Motor neuron (in vitro differentiated cells): Measurements from ENCODE around the gene SMS. TPM values are rescaled to one million over a fixed set of nuclear protein-coding genes. Genes with fewer than 3 reads are reported as not detected.

Experiments used
- ATAC-seq, 8 experiments: fragments of 200-7000 bp; cut with Tn5 transposase; replicated peaks in 6 of 8; 2 replicates each; pipeline ENCODE4 v1.8.0; 2021; ENCODE audit warnings: mild to moderate bottlenecking in 8 of 8, moderate library complexity in 8 of 8
- H3K27ac ChIP-seq, 2 donors: fragments of 250-450 bp; sonication (Bioruptor Pico); 2 replicates each; pipeline ENCODE4 v1.9.0; 2021; ENCODE audit warnings: antibody characterized with exemption in 2 of 2, mild to moderate bottlenecking in 2 of 2, moderate library complexity in 1 of 2
- H3K4me1 ChIP-seq, 2 donors: fragments of 250-450 bp; sonication (Bioruptor Pico); replicated peaks in 1 of 2; 2 replicates each; pipeline ENCODE4 v1.6.1; 2021; ENCODE audit warnings: antibody characterized with exemption in 2 of 2, mild to moderate bottlenecking in 2 of 2, moderate library complexity in 1 of 2
- H3K4me3 ChIP-seq, 5 donors: fragments of 250-450 bp; sonication (Bioruptor Pico); 2 replicates each; pipeline ENCODE4 v1.9.0; 2021; ENCODE audit warnings: antibody characterized with exemption in 5 of 5, mild to moderate bottlenecking in 5 of 5, moderate library complexity in 4 of 5
- WGBS, 10 experiments: fragments of 450-650 bp; shearing (Covaris generic); methylation state at CpG; one replicate each; pipeline ENCODE4 v1.0.0; 2022; 5-methylcytosine and 5-hydroxymethylcytosine counted together
- in situ Hi-C, 9 experiments: fragments of 400-800 bp; cut with MboI; loops; one replicate each; pipeline ENCODE4 v1.15.0; 2021; ENCODE audit warnings: low sequenced_read_pairs in 9 of 9, low pct_unique_long_range_greater_than_20kb in 2 of 9; ENCODE audit not compliant: unreplicated experiment in 9 of 9
- total RNA-seq, 8 experiments: library from RNA; unstranded; fragments of 300-600 nt; gene quantifications; 2 replicates each; pipeline versions ENCODE4 v1.2.3 to v1.2.4, GENCODE V29; 2022

SMS gene
- total RNA-seq, 8 experiments from 2014 or later, result 15.9 to 158 (median 72.3) TPM

DNA sequence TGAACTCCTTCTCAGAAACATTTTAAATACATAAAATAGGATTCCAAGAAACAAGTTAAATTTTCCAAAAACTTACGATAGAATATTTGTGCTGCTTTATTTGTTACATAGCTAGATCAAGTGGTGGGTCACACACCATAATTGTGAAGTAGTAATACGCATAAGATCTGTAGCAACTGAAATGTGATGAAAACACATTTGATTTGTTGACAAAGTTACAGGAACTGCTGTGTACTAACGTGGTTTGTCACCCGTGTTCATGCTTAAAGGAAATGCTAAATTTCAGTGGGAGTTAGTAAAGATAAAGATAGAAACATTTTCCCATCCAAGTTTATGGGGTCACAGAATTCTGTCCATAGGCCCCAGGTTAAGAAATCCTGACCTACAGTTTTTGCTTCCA is 57.5 kb downstream of the SMS start:
- no peak for ATAC-seq
- in situ Hi-C loops, result no loop called here
- Histone ChIP-seq H3K27ac (no peak overlapping the region), H3K4me1 (peaks cover 5 to 9% of the 10 kb centered on the region in 2 donors), H3K4me3 (no peak overlapping the region)
- 40 to 100% (median 100%) methylated on average over 1 to 3 of the region's 4 CpGs; no CpG with 5 or more reads in 5 of the 10 experiments for WGBS, 10 experiments

DNA sequence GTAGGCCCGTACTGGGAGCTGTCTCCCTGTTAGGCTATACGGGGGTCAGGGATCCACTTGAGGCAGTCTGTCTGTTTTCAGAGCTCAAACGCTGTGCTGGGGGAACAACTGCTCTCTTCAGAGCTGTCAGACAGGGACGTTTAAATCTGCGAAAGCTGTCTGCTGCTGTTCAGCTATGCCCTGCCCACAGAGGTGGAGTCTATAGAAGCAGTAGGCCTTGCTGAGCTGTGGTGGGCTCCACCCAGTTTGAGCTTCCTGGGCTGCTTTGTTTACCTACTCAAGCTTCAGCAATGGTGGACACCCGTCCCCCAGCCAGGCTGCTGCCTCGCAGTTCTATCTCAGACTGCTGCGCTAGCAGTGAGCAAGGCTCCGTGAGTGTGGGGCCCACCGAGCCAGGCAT is 64.4 kb downstream of the SMS start:
- Histone ChIP-seq H3K4me1 (no peaks in the 10 kb centered on the region), H3K27ac (no peak overlapping the region), H3K4me3 (no peak overlapping the region)
- ATAC-seq, result no peak
- WGBS, 10 experiments, result 40 to 70% methylated on average over 1 to 2 of the region's 10 CpGs; no CpG with 5 or more reads in 8 of the 10 experiments
- in situ Hi-C loops, result no loop called here

GRCh38 chrX:22012051-22012450 is 71.5 kb downstream of the SMS start:
- no peaks in the 10 kb centered on the region for H3K4me1 ChIP-seq
- no peak for ATAC-seq
- WGBS, 10 experiments, result 10 to 100% (median 50%) methylated on average over 1 to 5 of the region's 5 CpGs; no CpG with 5 or more reads in 5 of the 10 experiments
- no peak overlapping the region for H3K27ac ChIP-seq
- in situ Hi-C loops, result no loop called here
- H3K4me3 ChIP-seq, result no peak overlapping the region

DNA sequence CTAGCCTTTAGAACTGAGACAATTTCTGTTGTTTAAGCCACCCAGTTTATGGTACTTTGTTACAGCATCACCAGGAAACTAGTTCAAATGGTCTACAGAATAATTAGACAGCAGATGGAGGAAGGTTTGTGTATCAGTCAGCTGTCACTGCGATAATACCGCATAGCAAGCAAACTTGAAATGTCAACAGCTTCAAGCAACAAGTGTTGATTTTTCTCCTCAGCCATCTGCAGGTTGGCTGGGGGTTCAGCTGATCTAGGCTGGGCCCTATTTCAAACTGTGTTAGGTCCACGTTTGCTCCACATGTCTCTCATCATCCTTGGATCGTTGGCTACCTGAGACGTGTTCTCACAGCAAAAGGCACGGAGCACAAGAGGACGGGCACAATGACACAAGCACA is 72.4 kb downstream of the SMS start:
- Histone ChIP-seq H3K27ac (no peak overlapping the region), H3K4me3 (no peak overlapping the region), H3K4me1 (no peaks in the 10 kb centered on the region)
- in situ Hi-C loops, result no loop called here
- no peak for ATAC-seq
- 5 to 80% (median 79%) methylated on average over 1 to 7 of the region's 7 CpGs; no CpG with 5 or more reads in 7 of the 10 experiments for WGBS, 10 experiments

- ATAC-seq, result no peak
- in situ Hi-C loops, result no loop called here
- Histone ChIP-seq H3K4me1 (no peaks in the 10 kb centered on the region), H3K4me3 (no peak overlapping the region), H3K27ac (no peak overlapping the region)
- WGBS, 10 experiments, result 30 to 100% (median 80%) methylated on average over 3 to 8 of the region's 9 CpGs; no CpG with 5 or more reads in 5 of the 10 experiments
These were observed 74.7 kb downstream of the SMS start for GRCh38 chrX:22015139-22015750.

DNA sequence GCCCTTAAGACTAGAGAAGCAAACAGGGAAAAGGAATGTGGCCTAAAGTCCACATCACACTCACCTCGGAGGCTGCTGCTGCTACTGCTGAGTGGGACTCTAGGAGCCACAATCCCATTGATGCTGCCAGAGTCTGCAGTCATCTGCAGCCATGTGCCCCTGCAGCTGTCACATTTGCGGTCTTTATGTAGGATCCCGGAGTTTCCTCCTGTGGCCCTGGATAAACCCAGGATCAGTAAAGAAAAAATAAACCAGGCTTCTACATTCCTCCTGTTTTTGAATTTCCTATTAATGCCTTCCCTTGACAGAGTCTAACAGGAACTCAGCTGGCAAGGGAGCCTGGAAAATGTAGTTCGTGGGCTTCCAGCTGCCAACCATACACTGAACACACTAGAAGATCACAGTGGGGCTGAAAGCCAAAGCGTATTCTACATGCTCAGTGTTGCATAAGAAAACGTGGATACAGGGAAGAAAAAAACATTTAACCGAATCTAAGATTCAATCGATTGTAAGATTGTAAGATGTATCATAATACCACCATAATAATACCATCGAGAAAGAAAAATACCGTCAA is 81.3 kb downstream of the SMS start:
- in situ Hi-C loops, result no loop called here
- Histone ChIP-seq H3K27ac (no peak overlapping the region), H3K4me3 (no peak overlapping the region), H3K4me1 (no peaks in the 10 kb centered on the region)
- 0 to 100% (median 56%) methylated on average over 2 to 8 of the region's 10 CpGs; no CpG with 5 or more reads in 4 of the 10 experiments for WGBS, 10 experiments
- no peak for ATAC-seq

DNA sequence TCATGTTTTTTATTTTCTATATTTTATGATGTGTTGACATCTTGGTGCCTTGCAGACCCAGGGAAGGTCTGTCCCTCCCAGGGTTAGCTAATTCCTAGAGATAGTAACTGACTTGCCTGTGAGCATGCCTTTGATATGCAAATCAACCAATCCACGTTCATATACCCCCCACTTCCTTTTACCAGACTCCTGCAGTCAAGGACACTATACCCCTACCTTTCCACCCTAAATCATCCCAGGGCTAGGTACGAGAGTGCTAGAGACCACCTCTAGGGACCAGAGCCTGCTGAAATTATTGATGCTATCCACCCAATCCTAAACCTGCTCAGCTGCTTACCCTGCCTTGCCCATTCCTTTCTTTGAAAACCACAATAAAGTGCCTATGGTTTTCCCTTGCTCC is 84.1 kb downstream of the SMS start:
- Histone ChIP-seq H3K27ac (no peak overlapping the region), H3K4me1 (no peaks in the 10 kb centered on the region), H3K4me3 (no peak overlapping the region)
- in situ Hi-C loops, result no loop called here
- no peak for ATAC-seq
- 20 to 88% methylated on average over 1 of the region's 2 CpGs; no CpG with 5 or more reads in 8 of the 10 experiments for WGBS, 10 experiments

GRCh38 chrX:22025751-22026150 is 85.2 kb downstream of the SMS start:
- in situ Hi-C loops, result no loop called here
- ATAC-seq, result no peak
- H3K27ac ChIP-seq, result no peak overlapping the region
- 33 to 100% (median 89%) methylated on average over 2 to 3 of the region's 7 CpGs; no CpG with 5 or more reads in 7 of the 10 experiments for WGBS, 10 experiments
- no peak overlapping the region for H3K4me3 ChIP-seq
- no peaks in the 10 kb centered on the region for H3K4me1 ChIP-seq

DNA sequence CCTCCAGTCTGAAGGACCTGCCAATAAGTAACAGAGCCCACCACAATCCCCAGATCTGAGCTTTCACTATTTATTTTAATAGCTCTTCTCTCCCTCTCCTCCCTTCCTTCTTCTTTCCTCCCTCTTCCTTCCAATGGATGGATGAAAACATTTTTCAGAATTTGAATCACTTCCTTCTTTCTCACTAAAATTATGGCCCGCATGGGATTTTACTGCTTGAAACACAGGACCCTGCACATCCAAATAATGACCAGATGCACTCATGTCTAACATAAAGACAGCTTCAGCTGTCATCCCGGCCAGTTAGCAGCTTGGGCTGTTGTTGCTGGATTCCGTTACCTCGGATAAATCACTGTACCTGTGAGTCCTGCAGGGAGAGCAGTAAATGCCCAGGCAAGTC is 86.2 kb downstream of the SMS start:
- no peak overlapping the region for H3K27ac ChIP-seq

GRCh38 chrX:22032084-22032483 is 91.6 kb downstream of the SMS start, which contains the start of gene PHEX:
TSS of gene PHEX (plus strand) at chrX:22032325. CDS start at chrX:22033006, 681 bp downstream.
- H3K27ac ChIP-seq, result no peak within 1 kb of the TSS
- ATAC-seq, result no peak
- no peak within 1 kb of the TSS for H3K4me3 ChIP-seq
- in situ Hi-C loops, result no loop called here
- H3K4me1 ChIP-seq, result no peaks in the 10 kb centered on the region
- WGBS, 10 experiments, result 8 to 100% (median 45%) methylated on average over 1 of the region's 1 CpG; no CpG with 5 or more reads in 6 of the 10 experiments

More for the DNA sequence above, 86.2 kb downstream of the SMS start:
- ATAC-seq, result no peak
- no peaks in the 10 kb centered on the region for H3K4me1 ChIP-seq
- no peak overlapping the region for H3K4me3 ChIP-seq
- in situ Hi-C loops, result no loop called here
- 0 to 100% (median 60%) methylated on average over 1 to 4 of the region's 4 CpGs; no CpG with 5 or more reads in 3 of the 10 experiments for WGBS, 10 experiments

DNA sequence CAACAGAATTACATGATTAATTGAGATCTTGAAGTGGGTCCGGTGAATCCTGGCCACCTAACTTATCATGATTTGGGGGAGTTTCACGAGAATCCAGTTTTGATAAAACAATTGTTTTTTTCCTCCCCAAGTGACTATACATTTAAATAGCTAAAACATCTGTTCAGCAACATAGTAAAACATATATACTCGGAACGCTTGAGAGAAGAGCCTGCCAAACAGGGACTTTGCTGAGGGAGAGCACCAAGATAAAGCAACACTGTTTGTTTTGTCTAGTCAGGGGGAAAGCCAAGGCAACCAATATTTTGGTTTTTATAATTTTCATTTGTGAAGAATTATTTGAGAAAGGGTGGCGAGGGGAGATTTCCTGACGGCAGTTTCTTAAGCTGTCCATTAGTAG is 92.0 kb downstream of the SMS start:
- 38 to 100% (median 46%) methylated on average over 1 to 6 of the region's 6 CpGs; no CpG with 5 or more reads in 5 of the 10 experiments for WGBS, 10 experiments
- Histone ChIP-seq H3K27ac (no peak overlapping the region), H3K4me3 (no peak overlapping the region), H3K4me1 (no peaks in the 10 kb centered on the region)
- no peak for ATAC-seq
- in situ Hi-C loops, result no loop called here

DNA sequence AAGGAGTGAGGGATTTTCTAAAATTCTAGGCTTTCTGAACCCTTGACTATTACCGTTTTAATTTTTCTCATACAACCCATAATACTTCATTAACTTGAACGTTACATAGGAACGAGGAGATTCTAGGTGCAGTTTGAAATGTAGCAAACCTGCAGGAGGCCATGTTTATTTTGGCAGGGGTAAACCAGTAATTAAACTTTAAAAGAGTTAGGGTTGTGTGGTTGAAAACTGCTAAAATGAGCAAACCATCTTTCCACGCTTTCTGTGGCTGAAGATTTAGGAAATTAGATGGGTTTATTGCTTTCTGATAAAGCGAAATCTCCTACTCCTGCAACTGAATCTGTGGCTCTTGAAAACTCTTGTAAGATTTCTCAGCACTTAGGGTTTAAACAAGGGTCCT is 93.3 kb downstream of the SMS start:
- 33 to 50% (median 47%) methylated on average over 1 to 5 of the region's 5 CpGs; no CpG with 5 or more reads in 4 of the 10 experiments for WGBS, 10 experiments
- in situ Hi-C loops, result no loop called here

DNA sequence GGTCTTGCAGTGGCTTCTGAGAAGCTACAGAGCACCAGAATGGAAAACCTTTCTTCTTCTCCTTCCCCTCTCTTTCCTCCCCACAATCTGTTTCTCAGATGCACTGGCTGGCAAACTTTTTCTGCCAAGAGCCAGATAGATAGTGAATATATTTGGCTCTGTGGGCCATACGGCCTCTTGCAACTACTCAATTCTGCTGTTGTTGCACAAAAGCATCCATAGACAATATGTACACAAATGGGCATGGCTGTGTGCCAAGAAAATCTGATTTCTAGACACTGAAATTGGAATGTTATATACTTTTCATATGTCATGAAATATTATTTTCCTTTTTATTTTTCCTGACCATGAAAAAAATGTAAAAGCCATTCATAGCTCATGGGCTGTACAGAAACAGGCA is 94.7 kb downstream of the SMS start:
- Histone ChIP-seq H3K4me1 (no peaks in the 10 kb centered on the region), H3K4me3 (no peak overlapping the region), H3K27ac (no peak overlapping the region)
- ATAC-seq, result no peak
- in situ Hi-C loops, result no loop called here
- 80% methylated on average over 1 of the region's 1 CpG; no CpG with 5 or more reads in 9 of the 10 experiments for WGBS, 10 experiments

More for the DNA sequence above, 93.3 kb downstream of the SMS start:
- Histone ChIP-seq H3K4me3 (no peak overlapping the region), H3K4me1 (no peaks in the 10 kb centered on the region), H3K27ac (no peak overlapping the region)
- ATAC-seq, result no peak

DNA sequence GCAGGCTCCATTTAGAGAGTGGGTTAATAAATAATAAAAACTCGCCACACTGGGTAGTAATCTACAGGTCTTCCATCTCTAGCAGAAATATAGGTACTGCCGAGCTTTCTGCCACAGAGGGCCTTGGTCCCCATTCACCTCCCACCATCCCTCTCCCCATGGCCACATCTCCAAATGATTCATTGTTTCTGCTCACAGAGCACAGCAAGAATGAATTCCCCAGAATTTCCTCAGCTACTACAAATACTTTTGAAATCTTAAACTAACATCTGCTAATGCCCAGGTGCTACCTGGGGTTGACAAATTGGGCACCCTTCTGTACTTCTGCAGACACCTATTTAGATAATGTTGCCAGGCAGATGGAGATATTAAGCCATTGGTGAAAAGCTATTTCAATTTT is 96.7 kb downstream of the SMS start:
- Histone ChIP-seq H3K27ac (no peak overlapping the region), H3K4me3 (no peak overlapping the region), H3K4me1 (no peaks in the 10 kb centered on the region)
- WGBS, 10 experiments, result 38 to 100% (median 61%) methylated on average over 1 to 2 of the region's 2 CpGs; no CpG with 5 or more reads in 6 of the 10 experiments
- in situ Hi-C loops, result no loop called here
- ATAC-seq, result no peak
